Islet of Langerhans (tissue), 1 donor: Measurements from ENCODE around the gene PLA2G4A.

Experiments used
- FAIRE-seq: peaks from one replicate; lab custom pipeline; 2011; peaks lifted over from hg19 to GRCh38; lab: Jason Lieb, UNC

The PLA2G4A gene

GRCh38 chr1:187032316-187032981 lies 203.7 kb downstream of the PLA2G4A start:
- FAIRE-seq: no peak

DNA sequence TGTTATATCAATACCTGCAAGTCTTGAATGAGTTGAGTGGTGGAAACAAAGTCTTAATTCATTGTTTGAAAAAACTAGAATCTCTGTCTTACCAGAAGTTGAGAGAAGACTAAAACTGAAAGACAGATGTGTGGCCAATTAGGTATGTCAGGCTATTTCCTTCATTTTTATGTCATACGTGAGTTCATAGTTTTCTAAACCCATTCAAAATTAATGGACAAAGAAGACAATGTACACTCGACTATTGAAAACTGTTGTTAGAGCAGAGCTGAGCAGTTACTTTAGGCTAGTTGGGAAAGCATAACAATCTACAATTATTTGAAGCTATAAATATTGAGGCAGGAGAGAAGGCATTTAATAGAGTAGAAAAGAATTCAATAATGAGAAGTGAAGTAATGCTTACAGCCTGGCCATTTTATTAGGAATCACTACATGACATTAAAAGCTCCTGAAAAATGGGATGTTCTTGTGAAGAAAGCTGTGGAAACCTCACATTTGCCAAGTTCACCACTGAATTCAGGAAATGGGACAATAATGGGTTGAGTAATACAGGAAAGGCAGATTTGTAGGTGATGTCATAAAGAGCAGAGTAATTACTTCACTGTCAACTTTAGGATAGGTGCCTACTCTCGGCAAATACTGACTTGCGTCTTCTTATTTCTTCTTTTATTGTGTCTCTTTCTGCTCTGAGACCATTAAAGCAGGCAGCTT lies 204.4 kb downstream of the PLA2G4A start:
- no peak for FAIRE-seq

- FAIRE-seq: no peak
These were observed 205.1 kb downstream of the PLA2G4A start for GRCh38 chr1:187033693-187034390.

DNA sequence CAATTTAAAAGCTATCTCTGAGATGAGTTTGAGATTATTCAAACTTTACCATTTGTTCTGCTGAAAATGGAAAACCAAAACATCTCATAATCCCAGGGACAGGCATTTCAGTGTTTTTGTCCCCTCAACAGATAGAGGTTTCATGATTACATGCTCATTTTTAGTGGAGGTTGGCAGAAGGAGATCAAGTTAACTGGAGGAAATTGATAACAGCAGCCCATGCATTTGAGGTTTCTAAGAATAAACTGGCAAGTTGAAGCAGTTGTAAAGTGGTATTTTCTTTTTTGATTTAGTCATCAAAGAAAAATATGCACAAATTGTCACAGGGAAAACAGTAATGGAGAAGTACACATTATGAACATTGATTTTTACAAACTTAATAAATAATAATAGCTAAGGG lies 205.8 kb downstream of the PLA2G4A start:
- FAIRE-seq: no peak

- FAIRE-seq: no peak
These were observed 209.3 kb downstream of the PLA2G4A start for GRCh38 chr1:187037973-187038553.
